Activated CD4-positive, alpha-beta memory T cell treated with anti-CD3 and anti-CD28 coated beads, Interleukin-2, amount 10 ng/mL, durations not matched to agents 7 days and 5 days (primary cell): ENCODE results near the gene GPC5. TPM values are rescaled to one million over a fixed set of nuclear protein-coding genes. Genes with fewer than 3 reads are reported as not detected.

Source experiments
- CTCF ChIA-PET: fragments of 350-600 bp; sonication (Branson Sonifier 250); formaldehyde crosslinking; loops from one replicate; lab custom pipeline; 2021; ENCODE audit warnings: antibody characterized with exemption, inconsistent platforms; lab: Charles Lee
- POLR2A ChIA-PET: fragments of 350-600 bp; sonication (Branson Sonifier 250); formaldehyde crosslinking; loops from one replicate; lab custom pipeline; 2021; ENCODE audit warnings: antibody characterized with exemption; lab: Charles Lee
- DNase-seq: peaks from one replicate; pipeline ENCODE4 v3.0.0-alpha.2; 2020
- H3K27ac Mint-ChIP-seq: one replicate; pipeline ENCODE4 v1.8.0; 2021; ENCODE audit warnings: mild to moderate bottlenecking, mixed read lengths
- H3K27me3 Mint-ChIP-seq: one replicate; pipeline ENCODE4 v1.8.0; 2021; ENCODE audit warnings: mixed read lengths
- H3K36me3 Mint-ChIP-seq: one replicate; pipeline ENCODE4 v1.8.0; 2021; ENCODE audit warnings: low read depth, mixed read lengths
- H3K4me1 Mint-ChIP-seq: one replicate; pipeline ENCODE4 v1.8.0; 2021; ENCODE audit warnings: mixed read lengths
- H3K4me3 Mint-ChIP-seq: one replicate; pipeline ENCODE4 v1.8.0; 2021; ENCODE audit warnings: mild to moderate bottlenecking, mixed read lengths
- H3K9me3 Mint-ChIP-seq: one replicate; pipeline ENCODE4 v1.8.0; 2021; ENCODE audit warnings: mixed read lengths
- total RNA-seq, 2 experiments: library from RNA; stranded (reverse); gene quantifications; one replicate each; pipeline ENCODE4 v1.2.3, GENCODE V29; 2021

GPC5 gene
- total RNA-seq, 2 experiments from 2014 or later: not detected

DNA sequence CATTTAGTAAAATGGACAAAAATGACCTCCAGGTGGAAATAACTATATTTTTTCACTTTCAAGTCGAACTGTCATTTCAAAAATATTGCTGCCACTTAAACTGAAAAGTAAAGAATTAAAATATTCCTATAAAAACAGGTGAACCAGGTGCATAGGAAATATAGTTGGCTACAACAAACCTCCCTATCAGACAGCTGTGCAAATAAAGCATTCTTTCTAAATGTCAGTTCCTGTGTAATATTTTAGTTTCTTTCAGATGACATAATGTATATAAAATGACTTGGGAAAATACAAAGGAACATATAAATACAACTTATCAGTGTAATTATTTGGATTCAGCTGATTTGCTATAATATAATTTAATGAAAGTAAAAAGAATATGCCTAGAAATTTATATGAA is 1424.6 kb downstream of the GPC5 start:
- no peak overlapping the region for H3K27ac Mint-ChIP-seq

DNA sequence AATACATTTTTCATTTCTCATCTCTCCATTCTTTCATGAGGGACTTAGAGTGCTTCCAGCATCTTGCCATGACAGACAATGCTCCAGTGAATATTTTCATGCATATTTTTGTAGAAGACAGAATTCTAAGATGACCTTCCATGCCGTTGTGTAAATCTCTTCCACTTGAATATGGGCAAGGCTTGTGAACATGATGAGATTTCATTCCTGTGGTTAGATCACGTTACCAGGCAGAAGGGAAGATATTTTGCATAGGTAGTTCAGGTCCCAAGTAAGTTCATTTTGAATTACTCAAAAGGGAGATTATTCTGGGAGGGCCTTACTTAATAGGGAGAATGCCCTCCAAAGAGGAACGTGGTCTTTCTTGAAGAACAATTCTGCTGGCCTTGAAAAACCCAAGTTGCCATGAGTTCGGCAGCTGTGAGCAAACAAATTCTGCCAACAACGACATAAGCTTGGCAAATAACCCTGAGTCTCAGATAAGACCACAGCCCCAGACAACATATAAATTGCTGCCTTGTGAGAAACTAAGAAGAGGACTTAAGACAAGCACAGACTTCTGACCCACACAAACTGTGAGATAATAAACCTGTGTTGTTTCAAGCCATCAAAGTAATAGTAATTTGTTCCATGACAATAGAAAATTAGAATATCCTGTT is 1427.6 kb downstream of the GPC5 start:
- Mint-ChIP-seq H3K36me3 (no peaks in the 10 kb centered on the region), H3K4me3 (no peak overlapping the region), H3K27ac (no peak overlapping the region), H3K9me3 (no peaks in the 10 kb centered on the region), H3K27me3 (no peaks in the 10 kb centered on the region), H3K4me1 (no peaks in the 10 kb centered on the region)
- no peak for DNase-seq
- POLR2A ChIA-PET: no interaction called here
- CTCF ChIA-PET: no interaction called here

More for the DNA sequence above, 1424.6 kb downstream of the GPC5 start:
- Mint-ChIP-seq H3K36me3 (no peaks in the 10 kb centered on the region), H3K4me1 (no peaks in the 10 kb centered on the region), H3K9me3 (no peaks in the 10 kb centered on the region), H3K4me3 (no peak overlapping the region), H3K27me3 (no peaks in the 10 kb centered on the region)
- ChIA-PET POLR2A (no interaction called here), CTCF (no interaction called here)
- DNase-seq: no peak

DNA sequence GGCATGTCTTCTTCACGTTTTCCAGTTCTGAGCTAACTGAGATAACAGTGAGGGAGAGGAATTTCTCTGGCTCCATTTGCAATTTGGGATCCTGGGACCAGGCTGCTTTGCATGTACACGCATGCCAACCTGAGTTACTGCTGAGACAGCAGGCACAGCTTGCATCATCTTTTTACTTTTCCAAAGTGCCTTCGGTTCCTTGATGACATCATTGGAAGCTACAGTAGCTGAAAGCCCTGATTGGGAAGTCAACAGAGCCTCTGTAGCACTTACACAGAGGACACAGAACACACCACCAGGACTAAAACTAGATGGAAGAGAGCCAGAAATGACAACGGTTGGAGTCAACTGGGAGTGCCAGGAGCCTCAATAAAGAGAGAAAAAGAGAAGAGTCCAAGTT is 1429.1 kb downstream of the GPC5 start:
- Mint-ChIP-seq H3K27me3 (no peaks in the 10 kb centered on the region), H3K9me3 (no peaks in the 10 kb centered on the region), H3K4me1 (no peaks in the 10 kb centered on the region), H3K27ac (no peak overlapping the region), H3K36me3 (no peaks in the 10 kb centered on the region), H3K4me3 (no peak overlapping the region)
- DNase-seq: no peak
- ChIA-PET POLR2A (no interaction called here), CTCF (no interaction called here)

DNA sequence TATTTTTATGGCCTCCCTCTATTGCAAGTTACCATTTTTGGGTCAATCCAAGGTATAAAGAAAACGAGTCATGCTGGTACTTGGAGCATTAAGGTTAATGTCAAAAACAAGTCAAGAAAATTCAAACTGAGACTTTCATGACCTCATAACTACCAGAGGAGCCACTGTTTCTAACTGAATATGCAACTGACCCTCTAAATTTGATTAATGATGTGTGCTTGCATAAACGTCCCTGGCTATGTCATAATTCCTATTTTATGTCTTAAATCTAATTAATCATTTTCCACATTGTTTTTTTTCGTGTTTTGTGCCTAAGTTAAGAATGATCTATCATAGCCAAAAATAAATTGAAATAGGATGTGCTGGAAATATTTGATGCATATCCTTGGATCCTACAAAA is 1431.5 kb downstream of the GPC5 start:
- H3K27me3 Mint-ChIP-seq: no peaks in the 10 kb centered on the region
- no peaks in the 10 kb centered on the region for H3K36me3 Mint-ChIP-seq
- CTCF ChIA-PET: no interaction called here
- H3K27ac Mint-ChIP-seq: no peak overlapping the region
- no peak for DNase-seq
- H3K4me1 Mint-ChIP-seq: no peaks in the 10 kb centered on the region
- H3K4me3 Mint-ChIP-seq: no peak overlapping the region
- POLR2A ChIA-PET: no interaction called here
- H3K9me3 Mint-ChIP-seq: no peaks in the 10 kb centered on the region

DNA sequence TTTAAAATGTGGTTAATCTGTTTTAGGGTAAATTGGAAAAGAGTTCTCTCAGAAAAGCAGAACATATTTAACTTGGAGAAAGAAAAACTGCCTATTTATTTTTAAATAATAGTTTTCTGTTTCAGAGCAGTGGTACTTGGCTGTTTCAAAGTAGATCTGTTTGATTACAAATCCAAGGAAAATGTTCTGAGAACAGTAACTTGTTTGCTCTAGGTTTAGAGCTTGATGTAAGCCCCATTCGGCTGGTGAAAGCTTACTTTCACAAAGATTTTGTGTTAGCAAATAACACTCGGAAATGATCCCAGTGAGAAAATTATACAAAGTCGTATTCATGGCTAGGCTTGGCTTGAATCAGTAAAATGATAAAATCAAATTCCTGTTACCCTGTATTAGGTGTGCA is 1432.4 kb downstream of the GPC5 start:
- Mint-ChIP-seq H3K27ac (no peak overlapping the region), H3K36me3 (no peaks in the 10 kb centered on the region), H3K9me3 (no peaks in the 10 kb centered on the region), H3K27me3 (no peaks in the 10 kb centered on the region), H3K4me1 (no peaks in the 10 kb centered on the region), H3K4me3 (no peak overlapping the region)
- DNase-seq: no peak
- ChIA-PET POLR2A (no interaction called here), CTCF (no interaction called here)

DNA sequence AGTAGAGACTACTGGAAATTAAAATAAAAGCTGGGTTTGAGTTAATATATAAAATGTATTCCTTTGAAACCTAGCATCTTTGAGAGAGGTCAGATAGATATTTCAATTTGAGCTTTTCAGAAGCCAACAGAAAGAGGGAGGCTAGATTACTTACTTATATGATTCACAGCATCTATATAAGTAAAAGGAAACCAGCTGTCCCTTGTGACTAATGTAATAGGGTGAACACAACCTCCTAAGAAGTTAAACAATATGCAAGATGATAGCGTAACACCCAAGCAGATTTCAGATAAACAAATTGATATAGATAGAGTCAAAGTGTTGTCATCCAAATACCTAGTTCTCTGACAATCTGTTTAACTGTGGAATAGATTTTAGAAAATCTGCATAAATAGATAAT is 1434.7 kb downstream of the GPC5 start:
- no peaks in the 10 kb centered on the region for H3K36me3 Mint-ChIP-seq
- CTCF ChIA-PET: no interaction called here
- DNase-seq: no peak
- no peak overlapping the region for H3K4me3 Mint-ChIP-seq
- H3K27ac Mint-ChIP-seq: no peak overlapping the region
- POLR2A ChIA-PET: no interaction called here
- H3K27me3 Mint-ChIP-seq: no peaks in the 10 kb centered on the region
- no peaks in the 10 kb centered on the region for H3K4me1 Mint-ChIP-seq
- H3K9me3 Mint-ChIP-seq: peaks cover 3% of the 10 kb centered on the region

DNA sequence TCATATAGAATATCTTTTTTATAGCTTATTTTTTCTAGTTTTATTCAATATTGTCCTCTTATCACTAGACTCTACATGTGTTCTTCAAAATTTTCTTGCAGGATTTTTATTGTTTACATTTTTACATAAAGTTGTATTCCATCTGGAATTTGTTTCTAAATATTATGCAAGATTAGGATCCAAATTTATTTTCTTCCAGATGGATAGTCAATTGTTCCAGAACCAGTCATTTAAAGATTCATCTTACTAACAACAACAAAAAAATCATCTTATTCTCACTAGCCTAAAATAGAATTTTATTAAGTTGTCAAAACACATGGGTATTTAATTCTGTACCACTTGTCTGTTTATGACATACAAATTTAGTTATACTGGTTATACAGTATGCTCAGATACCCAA is 1437.8 kb downstream of the GPC5 start:
- CTCF ChIA-PET: no interaction called here
- no peak overlapping the region for H3K4me3 Mint-ChIP-seq
- no peaks in the 10 kb centered on the region for H3K4me1 Mint-ChIP-seq
- H3K36me3 Mint-ChIP-seq: no peaks in the 10 kb centered on the region
- POLR2A ChIA-PET: no interaction called here
- H3K9me3 Mint-ChIP-seq: peaks cover 4% of the 10 kb centered on the region
- no peaks in the 10 kb centered on the region for H3K27me3 Mint-ChIP-seq
- DNase-seq: no peak
- H3K27ac Mint-ChIP-seq: no peak overlapping the region

DNA sequence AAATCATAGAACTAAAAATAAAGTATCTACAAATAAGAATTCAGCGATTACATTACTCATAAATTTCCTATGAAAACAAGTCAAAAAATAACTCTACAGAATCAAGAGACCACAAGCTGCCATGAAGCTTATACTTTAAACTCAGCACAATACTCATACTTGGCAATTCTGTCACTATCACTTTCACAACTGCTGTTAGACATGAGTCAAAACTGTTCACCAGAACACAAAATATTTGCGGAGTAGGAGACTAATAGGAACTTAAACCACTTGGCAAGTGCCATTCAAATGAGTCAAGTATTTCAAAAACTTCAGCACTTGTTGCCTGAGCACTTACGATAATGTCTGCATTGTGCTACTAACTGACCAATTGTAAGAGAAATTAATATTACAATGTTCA is 1440.4 kb downstream of the GPC5 start:
- Mint-ChIP-seq H3K4me1 (no peaks in the 10 kb centered on the region), H3K9me3 (peaks cover 4% of the 10 kb centered on the region), H3K27me3 (no peaks in the 10 kb centered on the region), H3K36me3 (no peaks in the 10 kb centered on the region), H3K27ac (no peak overlapping the region), H3K4me3 (no peak overlapping the region)
- ChIA-PET POLR2A (no interaction called here), CTCF (no interaction called here)
- no peak for DNase-seq

DNA sequence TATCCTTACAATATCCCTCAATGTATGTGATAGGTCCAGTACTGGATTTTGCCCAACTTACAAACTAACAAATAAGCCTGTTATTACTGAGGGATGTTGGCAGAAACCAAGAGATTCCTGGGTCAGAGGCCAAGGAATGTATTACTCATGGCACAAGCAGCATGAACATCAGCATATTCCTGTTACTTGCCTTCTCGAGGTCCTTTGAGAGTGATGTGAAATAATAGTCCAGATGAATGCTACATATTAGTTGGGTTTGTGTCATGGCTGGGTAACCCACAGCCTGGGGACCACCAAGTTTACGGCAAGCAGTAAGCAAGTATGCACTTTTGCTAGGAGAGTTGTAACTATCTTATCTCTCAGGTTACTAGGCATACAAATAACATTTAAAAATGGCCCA is 1443.7 kb downstream of the GPC5 start:
- POLR2A ChIA-PET: no interaction called here
- Mint-ChIP-seq H3K9me3 (peaks cover 2% of the 10 kb centered on the region), H3K4me3 (no peak overlapping the region), H3K4me1 (no peaks in the 10 kb centered on the region), H3K27me3 (no peaks in the 10 kb centered on the region), H3K27ac (no peak overlapping the region), H3K36me3 (no peaks in the 10 kb centered on the region)
- CTCF ChIA-PET: no interaction called here
- DNase-seq: no peak

DNA sequence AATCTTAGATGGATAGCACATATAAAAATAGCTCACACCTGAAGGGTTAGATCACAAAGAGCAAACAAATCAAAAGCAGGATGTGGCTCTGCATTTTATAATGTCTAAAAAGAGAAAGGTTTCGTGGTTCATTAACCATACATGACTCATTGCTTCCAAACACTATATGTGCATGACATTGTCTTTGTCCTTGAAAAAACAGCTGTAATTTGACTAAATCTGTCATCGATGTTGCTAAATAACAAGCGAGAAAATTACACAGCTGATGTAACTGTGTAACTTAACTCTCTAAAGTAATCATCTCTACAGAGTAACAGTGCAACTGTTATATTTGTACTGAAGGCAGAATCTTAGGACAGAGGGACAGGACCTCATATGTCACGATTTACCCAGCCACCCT is 1445.1 kb downstream of the GPC5 start:
- no peak overlapping the region for H3K4me3 Mint-ChIP-seq
- ChIA-PET POLR2A (no interaction called here), CTCF (no interaction called here)
- no peaks in the 10 kb centered on the region for H3K36me3 Mint-ChIP-seq
- H3K27ac Mint-ChIP-seq: no peak overlapping the region
- peaks cover 1% of the 10 kb centered on the region for H3K9me3 Mint-ChIP-seq
- no peaks in the 10 kb centered on the region for H3K27me3 Mint-ChIP-seq
- DNase-seq: no peak
- no peaks in the 10 kb centered on the region for H3K4me1 Mint-ChIP-seq

DNA sequence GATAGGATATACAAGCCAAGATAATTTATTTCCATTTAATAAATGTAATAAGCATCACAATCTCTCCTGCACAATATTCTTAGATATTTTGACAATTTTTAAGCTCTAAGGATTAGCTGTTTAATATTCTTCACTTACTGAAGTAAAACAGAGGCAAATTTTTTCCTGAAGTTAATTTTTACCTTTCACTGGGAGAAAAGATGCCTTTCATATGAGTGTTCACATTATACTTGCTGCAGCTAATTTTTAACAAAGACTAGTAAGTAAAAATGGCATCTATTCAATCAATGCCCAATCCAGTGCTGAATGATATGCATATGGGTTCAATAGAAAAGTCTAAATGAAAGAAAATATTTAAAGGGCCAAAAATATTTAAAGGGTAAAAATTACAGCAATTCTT is 1451.0 kb downstream of the GPC5 start:
- Mint-ChIP-seq H3K4me3 (no peak overlapping the region), H3K36me3 (no peaks in the 10 kb centered on the region), H3K27me3 (no peaks in the 10 kb centered on the region), H3K9me3 (no peaks in the 10 kb centered on the region), H3K27ac (no peak overlapping the region), H3K4me1 (no peaks in the 10 kb centered on the region)
- POLR2A ChIA-PET: no interaction called here
- no peak for DNase-seq
- CTCF ChIA-PET: no interaction called here

DNA sequence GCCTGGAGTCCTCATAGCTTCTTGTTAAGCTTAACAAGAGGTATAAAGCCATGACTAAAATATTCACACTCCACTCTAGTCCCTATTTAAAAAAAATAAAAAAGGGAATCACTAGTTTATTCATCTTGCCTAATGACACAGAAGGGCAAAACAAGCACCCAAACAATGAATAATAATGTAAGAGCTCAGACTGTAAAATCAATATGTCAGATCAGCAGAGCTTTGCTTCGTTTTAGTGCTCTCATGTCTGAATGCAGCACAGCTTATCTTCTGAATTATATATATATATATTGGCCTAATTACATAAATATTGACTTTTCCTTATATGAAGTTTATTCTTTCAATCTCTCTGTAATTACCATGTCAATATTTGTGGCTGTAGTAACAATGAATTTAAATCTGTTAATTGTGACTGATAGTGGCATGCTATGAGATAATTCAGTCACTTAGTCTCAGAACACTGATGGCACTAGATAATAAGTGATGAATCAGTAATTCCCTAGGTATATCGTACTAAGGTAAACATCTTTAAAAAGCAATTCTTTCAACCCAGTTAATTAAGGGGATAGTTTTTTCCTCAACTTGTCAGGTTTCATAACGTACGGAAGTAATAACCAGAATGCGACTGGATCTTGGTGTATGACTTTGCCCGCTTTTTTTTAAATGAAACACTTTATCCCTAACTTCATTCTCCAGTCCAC is 1466.3 kb downstream of the GPC5 start:
- H3K4me3 Mint-ChIP-seq: no peak overlapping the region
- no peaks in the 10 kb centered on the region for H3K9me3 Mint-ChIP-seq
- POLR2A ChIA-PET: no interaction called here
- H3K27me3 Mint-ChIP-seq: no peaks in the 10 kb centered on the region
- H3K4me1 Mint-ChIP-seq: no peaks in the 10 kb centered on the region
- CTCF ChIA-PET: no interaction called here
- H3K27ac Mint-ChIP-seq: no peak overlapping the region
- no peak for DNase-seq
- no peaks in the 10 kb centered on the region for H3K36me3 Mint-ChIP-seq

DNA sequence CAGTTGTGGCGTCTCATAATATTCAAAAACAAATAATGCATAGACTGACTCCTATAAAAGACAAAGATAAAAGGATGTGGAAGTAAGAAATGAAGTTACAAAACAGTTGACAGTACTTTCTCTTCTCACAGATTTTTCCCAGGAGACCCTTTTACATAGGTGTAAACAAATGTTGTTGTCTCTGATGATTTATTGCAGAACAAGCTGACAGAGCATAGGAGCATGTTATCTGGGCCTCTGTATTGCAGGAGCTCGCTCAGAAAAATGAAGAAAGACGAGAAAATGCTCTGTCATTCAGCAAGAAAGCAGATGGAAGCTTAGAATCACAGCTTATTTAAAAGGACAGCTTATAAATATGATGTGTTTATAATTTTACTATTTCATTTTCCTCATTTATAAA is 1474.6 kb downstream of the GPC5 start:
- Mint-ChIP-seq H3K36me3 (no peaks in the 10 kb centered on the region), H3K9me3 (no peaks in the 10 kb centered on the region), H3K4me3 (no peak overlapping the region), H3K27me3 (no peaks in the 10 kb centered on the region), H3K4me1 (no peaks in the 10 kb centered on the region), H3K27ac (no peak overlapping the region)
- CTCF ChIA-PET: no interaction called here
- no peak for DNase-seq
- POLR2A ChIA-PET: no interaction called here

DNA sequence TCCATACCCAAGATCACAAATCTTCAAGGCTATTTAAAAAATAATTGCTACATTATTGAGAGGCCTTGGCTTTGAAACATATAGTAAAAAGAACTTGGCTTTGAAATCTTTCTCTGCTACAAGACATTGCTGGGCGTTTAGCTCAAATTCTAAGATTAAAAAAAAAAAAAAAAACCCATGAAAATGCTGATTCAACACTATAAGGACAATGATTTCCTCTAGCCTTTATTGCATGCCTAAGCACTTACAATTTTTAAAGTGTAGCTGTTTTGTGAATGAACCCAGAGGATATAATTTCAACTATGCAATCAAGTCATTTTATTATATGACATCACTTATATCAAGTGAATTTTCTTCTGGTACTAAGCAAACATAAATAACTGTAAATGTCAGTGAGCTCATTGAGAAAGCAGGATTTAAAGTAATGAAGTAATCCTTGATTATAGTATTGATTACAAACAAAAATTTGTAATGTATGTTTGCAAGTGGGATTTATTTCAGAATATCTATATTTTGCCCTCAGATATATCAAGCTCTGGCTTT is 1488.2 kb downstream of the GPC5 start:
- Mint-ChIP-seq H3K4me3 (no peak overlapping the region), H3K27ac (no peak overlapping the region), H3K27me3 (no peaks in the 10 kb centered on the region), H3K4me1 (no peaks in the 10 kb centered on the region), H3K9me3 (no peaks in the 10 kb centered on the region), H3K36me3 (no peaks in the 10 kb centered on the region)
- DNase-seq: no peak
- POLR2A ChIA-PET: no interaction called here
- CTCF ChIA-PET: no interaction called here
